PC-9 (cell line): ENCODE measurements around the gene GYS1. TPM values are rescaled to one million over a fixed set of nuclear protein-coding genes. Genes with fewer than 3 reads are reported as not detected.
"Not testable (repeated sequence)": the region's sequence is repeated elsewhere in the genome, so short reads cannot be mapped to it uniquely, and the experiment has no call there.

Source experiments
- BruUV-seq: library from RNA; stranded (reverse); fragments of 400-500 nt; replicated peaks from 2 replicates; lab custom pipeline; 2021; lab: Mats Ljungman, UMichigan
- CTCF ChIA-PET: fragments of 300-600 bp; sonication (Branson Sonifier 250); formaldehyde crosslinking; loops from one replicate; lab custom pipeline; 2022; ENCODE audit warnings: antibody characterized with exemption; lab: Charles Lee
- POLR2A ChIA-PET: fragments of 300-600 bp; sonication (Branson Sonifier 250); formaldehyde crosslinking; loops from one replicate; lab custom pipeline; 2022; ENCODE audit warnings: antibody characterized with exemption; ENCODE audit not compliant: unreplicated experiment; lab: Charles Lee
- DNase-seq, 2 experiments: peaks; one replicate each; pipeline versions ENCODE4 v3.0.0 to v3.0.0-alpha.2; 2015 to 2022; ENCODE audit warnings: mixed read lengths in 1 of 2
- H2AFZ ChIP-seq: fragments of 200-600 bp; sonication (generic); 2 replicates; pipeline ENCODE4 v1.8.1; 2017; ENCODE audit warnings: antibody characterized with exemption
- H3F3A ChIP-seq: fragments of 200-600 bp; sonication (generic); 2 replicates; pipeline ENCODE4 v1.8.1; 2017; ENCODE audit warnings: antibody characterized with exemption, mild to moderate bottlenecking, low read depth; ENCODE audit not compliant: insufficient read depth
- H3K27ac ChIP-seq: fragments of 200-600 bp; sonication (generic); 2 replicates; pipeline ENCODE4 v1.6.1; 2016; ENCODE audit warnings: mixed run types
- H3K27me3 ChIP-seq: fragments of 200-600 bp; sonication (generic); 2 replicates; pipeline ENCODE4 v1.6.1; 2016; ENCODE audit warnings: low read depth, mixed run types; ENCODE audit not compliant: insufficient read depth
- H3K36me3 ChIP-seq: fragments of 200-600 bp; sonication (generic); 2 replicates; pipeline ENCODE4 v1.6.1; 2016; ENCODE audit warnings: low read depth, mixed run types
- H3K4me1 ChIP-seq: fragments of 200-600 bp; sonication (generic); replicated peaks from 2 replicates; pipeline ENCODE4 v1.6.1; 2016; ENCODE audit warnings: mixed run types; ENCODE audit not compliant: insufficient read depth
- H3K4me2 ChIP-seq: fragments of 200-600 bp; sonication (generic); 2 replicates; pipeline ENCODE4 v1.6.1; 2017; ENCODE audit warnings: mixed run types
- H3K4me3 ChIP-seq: fragments of 200-600 bp; sonication (generic); 2 replicates; pipeline ENCODE4 v1.6.1; 2016; ENCODE audit warnings: mixed run types
- H3K79me2 ChIP-seq: fragments of 200-600 bp; sonication (generic); 2 replicates; pipeline ENCODE4 v1.6.1; 2017; ENCODE audit warnings: low read depth, mixed run types
- H3K9me2 ChIP-seq: fragments of 200-600 bp; sonication (generic); 2 replicates; pipeline ENCODE4 v1.8.1; 2017; ENCODE audit warnings: mild to moderate bottlenecking; ENCODE audit not compliant: insufficient read depth
- H3K9me3 ChIP-seq: fragments of 200-600 bp; sonication (generic); 2 replicates; pipeline ENCODE4 v1.8.1; 2016; ENCODE audit warnings: low read depth; ENCODE audit not compliant: insufficient read depth
- H4K20me1 ChIP-seq: fragments of 200-600 bp; sonication (generic); 2 replicates; pipeline ENCODE4 v1.8.1; 2017; ENCODE audit not compliant: insufficient read depth
- EZH2 ChIP-seq: fragments of 200-600 bp; sonication (generic); IDR thresholded peaks from 2 replicates; pipeline ENCODE4 v1.8.0; 2017; ENCODE audit warnings: antibody characterized with exemption, low read depth
- intact Hi-C: fragments of 100-400 bp; cut with micrococcal nuclease; formaldehyde crosslinking; loops from one replicate; pipeline ENCODE4 v1.10.0; 2022; ENCODE audit not compliant: unreplicated experiment
- total RNA-seq: library from RNA; stranded (reverse); gene quantifications from 2 replicates; pipeline ENCODE4 v1.2.3, GENCODE V29; 2021
- TF ChIP-seq, protein P1 (sequence below): fragments of 200-600 bp; sonication (generic); conservative IDR thresholded peaks from 2 replicates; pipeline ENCODE4 v1.6.1; 2017; ENCODE audit warnings: mixed run types, antibody characterized with exemption, mild to moderate bottlenecking, moderate library complexity

GYS1 gene
- total RNA-seq, 1 experiment from 2014 or later, result 54.2 TPM

DNA sequence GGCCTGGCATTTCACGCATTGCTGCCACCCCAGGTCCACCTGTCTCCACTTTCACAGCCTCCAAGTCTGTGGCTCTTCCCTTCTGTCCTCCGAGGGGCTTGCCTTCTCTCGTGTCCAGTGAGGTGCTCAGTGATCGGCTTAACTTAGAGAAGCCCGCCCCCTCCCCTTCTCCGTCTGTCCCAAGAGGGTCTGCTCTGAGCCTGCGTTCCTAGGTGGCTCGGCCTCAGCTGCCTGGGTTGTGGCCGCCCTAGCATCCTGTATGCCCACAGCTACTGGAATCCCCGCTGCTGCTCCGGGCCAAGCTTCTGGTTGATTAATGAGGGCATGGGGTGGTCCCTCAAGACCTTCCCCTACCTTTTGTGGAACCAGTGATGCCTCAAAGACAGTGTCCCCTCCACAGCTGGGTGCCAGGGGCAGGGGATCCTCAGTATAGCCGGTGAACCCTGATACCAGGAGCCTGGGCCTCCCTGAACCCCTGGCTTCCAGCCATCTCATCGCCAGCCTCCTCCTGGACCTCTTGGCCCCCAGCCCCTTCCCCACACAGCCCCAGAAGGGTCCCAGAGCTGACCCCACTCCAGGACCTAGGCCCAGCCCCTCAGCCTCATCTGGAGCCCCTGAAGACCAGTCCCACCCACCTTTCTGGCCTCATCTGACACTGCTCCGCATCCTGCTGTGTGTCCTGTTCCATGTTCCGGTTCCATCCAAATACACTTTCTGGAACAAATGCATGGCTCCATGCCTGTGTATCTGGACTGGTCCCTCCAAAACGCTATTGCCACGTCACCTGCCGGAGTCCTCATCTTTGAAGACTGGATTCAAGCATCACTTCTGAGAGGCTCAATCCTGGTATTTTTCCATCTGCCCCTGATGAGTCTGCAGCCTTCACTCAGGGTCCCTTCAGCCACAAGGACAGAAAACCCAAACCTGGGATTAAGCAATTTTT is 70.3 kb downstream of the GYS1 start:
- H3K4me2 ChIP-seq, result no peak overlapping the region
- no peaks in the 10 kb centered on the region for H3K27me3 ChIP-seq
- no peak for TF ChIP-seq EZH2
- TF ChIP-seq, protein P1, sequence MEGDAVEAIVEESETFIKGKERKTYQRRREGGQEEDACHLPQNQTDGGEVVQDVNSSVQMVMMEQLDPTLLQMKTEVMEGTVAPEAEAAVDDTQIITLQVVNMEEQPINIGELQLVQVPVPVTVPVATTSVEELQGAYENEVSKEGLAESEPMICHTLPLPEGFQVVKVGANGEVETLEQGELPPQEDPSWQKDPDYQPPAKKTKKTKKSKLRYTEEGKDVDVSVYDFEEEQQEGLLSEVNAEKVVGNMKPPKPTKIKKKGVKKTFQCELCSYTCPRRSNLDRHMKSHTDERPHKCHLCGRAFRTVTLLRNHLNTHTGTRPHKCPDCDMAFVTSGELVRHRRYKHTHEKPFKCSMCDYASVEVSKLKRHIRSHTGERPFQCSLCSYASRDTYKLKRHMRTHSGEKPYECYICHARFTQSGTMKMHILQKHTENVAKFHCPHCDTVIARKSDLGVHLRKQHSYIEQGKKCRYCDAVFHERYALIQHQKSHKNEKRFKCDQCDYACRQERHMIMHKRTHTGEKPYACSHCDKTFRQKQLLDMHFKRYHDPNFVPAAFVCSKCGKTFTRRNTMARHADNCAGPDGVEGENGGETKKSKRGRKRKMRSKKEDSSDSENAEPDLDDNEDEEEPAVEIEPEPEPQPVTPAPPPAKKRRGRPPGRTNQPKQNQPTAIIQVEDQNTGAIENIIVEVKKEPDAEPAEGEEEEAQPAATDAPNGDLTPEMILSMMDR, result no peak
- DNase-seq, result no peak
- no peaks in the 10 kb centered on the region for H3K79me2 ChIP-seq
- TSS peak; percentile 52 for BruUV-seq
- no peaks in the 10 kb centered on the region for H3K9me2 ChIP-seq
- no peak overlapping the region for H3K27ac ChIP-seq
- ChIA-PET POLR2A (no interaction called here), CTCF (no interaction called here)
- no peak overlapping the region for H3K4me3 ChIP-seq
- H3K4me1 ChIP-seq, result no peaks in the 10 kb centered on the region
- H3K36me3 ChIP-seq, result no peaks in the 10 kb centered on the region
- intact Hi-C loops, result no loop called here
- H2AFZ ChIP-seq, result no peak overlapping the region
- H3F3A ChIP-seq, result peaks cover 19% of the 10 kb centered on the region; the same call in 1 of the 2 replicates
- no peaks in the 10 kb centered on the region for H4K20me1 ChIP-seq
- no peaks in the 10 kb centered on the region for H3K9me3 ChIP-seq

DNA sequence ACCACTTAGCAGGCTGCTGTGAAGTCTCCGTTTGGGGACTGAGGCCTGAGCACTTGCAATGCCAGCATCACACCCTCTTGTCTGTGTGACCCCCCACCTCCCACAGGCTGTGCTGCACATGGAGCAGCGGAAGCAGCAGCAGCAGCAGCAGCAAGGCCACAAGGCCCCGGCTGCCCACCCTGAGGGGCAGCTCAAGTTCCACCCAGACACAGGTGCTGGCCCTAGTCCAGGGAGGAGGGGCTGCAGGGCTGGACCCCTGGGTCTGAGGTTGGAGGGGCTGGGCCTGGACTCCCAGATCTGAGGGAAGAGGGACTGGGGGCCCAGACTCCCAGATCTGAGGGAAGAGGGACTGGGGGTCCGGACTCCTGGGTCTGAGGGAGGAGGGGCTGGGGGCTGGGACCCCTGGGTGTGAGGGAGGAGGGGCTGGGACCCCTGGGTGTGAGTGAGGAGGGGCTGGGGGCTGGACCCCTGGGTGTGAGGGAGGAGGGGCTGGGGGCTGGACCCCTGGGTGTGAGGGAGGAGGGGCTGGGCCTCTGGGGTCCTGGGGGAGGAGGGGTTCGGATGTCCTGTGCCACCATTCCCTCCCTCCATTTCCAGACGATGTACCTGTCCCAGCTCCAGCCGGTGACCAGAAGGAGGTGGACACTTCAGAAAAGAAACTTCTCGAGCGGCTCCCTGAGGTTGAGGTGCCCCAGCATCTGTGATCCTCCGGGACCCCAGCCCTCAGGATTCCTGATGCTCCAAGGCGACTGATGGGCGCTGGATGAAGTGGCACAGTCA is 71.2 kb downstream of the GYS1 start:
- Histone ChIP-seq H3K9me2 (no peaks in the 10 kb centered on the region), H3K4me3 (no peak overlapping the region), H3K4me2 (no peak overlapping the region), H3K27me3 (no peaks in the 10 kb centered on the region), H2AFZ (no peak overlapping the region), H3K4me1 (no peaks in the 10 kb centered on the region), H3F3A (peaks cover 18% of the 10 kb centered on the region; the same call in 1 of the 2 replicates), H3K79me2 (no peaks in the 10 kb centered on the region), H4K20me1 (no peaks in the 10 kb centered on the region), H3K36me3 (no peaks in the 10 kb centered on the region), H3K27ac (no peak overlapping the region), H3K9me3 (no peaks in the 10 kb centered on the region)
- no TSS peak for BruUV-seq
- POLR2A ChIA-PET, result no interaction called here
- intact Hi-C loops, result no loop called here
- CTCF ChIA-PET, result no interaction called here
- TF ChIP-seq EZH2, result no peak
- TF ChIP-seq, protein P1, result no peak
- DNase-seq, result no peak

DNA sequence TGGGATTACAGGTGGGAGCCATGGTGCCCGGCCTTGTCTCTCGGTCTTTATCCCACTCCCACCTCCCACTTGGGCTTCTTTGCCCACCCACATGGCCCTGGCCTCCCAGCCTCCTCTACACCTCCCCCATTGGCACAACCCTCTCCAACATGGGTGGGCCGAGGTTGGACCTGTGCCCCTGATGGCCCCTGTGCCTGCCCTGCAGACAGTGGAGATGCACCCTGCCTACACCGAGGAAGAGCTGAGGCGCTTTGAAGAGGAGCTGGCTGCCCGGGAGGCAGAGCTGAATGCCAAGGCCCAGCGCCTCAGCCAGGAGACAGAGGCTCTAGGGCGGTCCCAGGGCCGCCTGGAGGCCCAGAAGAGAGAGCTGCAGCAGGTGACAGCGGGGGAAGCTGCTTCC is 72.2 kb downstream of the GYS1 start:
- DNase-seq, result no peak
- Histone ChIP-seq H3K4me3 (no peak overlapping the region), H3K79me2 (no peaks in the 10 kb centered on the region), H3K9me2 (no peaks in the 10 kb centered on the region), H2AFZ (no peak overlapping the region), H3K4me1 (no peaks in the 10 kb centered on the region), H3K36me3 (peaks cover 3% of the 10 kb centered on the region; the same call in 1 of the 2 replicates), H3K4me2 (no peak overlapping the region), H4K20me1 (no peaks in the 10 kb centered on the region), H3K9me3 (no peaks in the 10 kb centered on the region), H3K27ac (no peak overlapping the region), H3F3A (peaks cover 13% of the 10 kb centered on the region; the same call in 1 of the 2 replicates), H3K27me3 (no peaks in the 10 kb centered on the region)
- ChIA-PET CTCF (no interaction called here), POLR2A (no interaction called here)
- TF ChIP-seq, protein P1, result no peak
- TF ChIP-seq EZH2, result no peak
- BruUV-seq, result no TSS peak
- intact Hi-C loops, result no loop called here

DNA sequence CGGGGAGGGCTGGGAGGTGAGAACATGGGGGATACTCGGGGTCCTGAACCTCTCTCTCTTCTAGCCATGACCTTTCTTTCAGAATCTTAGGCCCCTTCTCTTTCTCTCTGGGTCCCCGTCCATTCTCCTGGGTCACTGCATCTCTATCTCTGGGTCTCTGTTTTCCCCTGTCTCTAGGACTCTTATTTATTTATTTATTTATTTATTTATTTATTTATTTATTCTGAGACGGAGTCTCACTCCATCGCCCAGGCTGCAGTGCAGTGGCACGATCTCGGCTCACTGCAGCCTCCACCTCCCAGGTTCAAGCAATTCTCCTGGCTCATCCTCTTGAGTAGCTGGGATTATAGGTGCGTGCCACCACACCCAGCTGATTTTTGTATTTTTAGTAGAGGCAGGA is 73.8 kb downstream of the GYS1 start:
- H3K4me1 ChIP-seq, H3K79me2 ChIP-seq, intact Hi-C loops, CTCF ChIA-PET, H3K36me3 ChIP-seq, DNase-seq, H2AFZ ChIP-seq, H3K27me3 ChIP-seq, H3K9me2 ChIP-seq, BruUV-seq, H3K4me2 ChIP-seq, H3K27ac ChIP-seq, H4K20me1 ChIP-seq, H3K9me3 ChIP-seq, H3K4me3 ChIP-seq, H3F3A ChIP-seq: not testable (repeated sequence)
- POLR2A ChIA-PET, result interaction anchor here (0.6 kb wide), 1 partner anchor 100 kb away, joined by 3 read pairs; no protein-coding TSS in a partner anchor
